ENCODE results near the gene NOP10. TPM values are rescaled to one million over a fixed set of nuclear protein-coding genes. Genes with fewer than 3 reads are reported as not detected.

NOP10 gene
- total RNA-seq, 6 donors from 2014 or later: 75.4 to 177 (median 104) TPM

DNA sequence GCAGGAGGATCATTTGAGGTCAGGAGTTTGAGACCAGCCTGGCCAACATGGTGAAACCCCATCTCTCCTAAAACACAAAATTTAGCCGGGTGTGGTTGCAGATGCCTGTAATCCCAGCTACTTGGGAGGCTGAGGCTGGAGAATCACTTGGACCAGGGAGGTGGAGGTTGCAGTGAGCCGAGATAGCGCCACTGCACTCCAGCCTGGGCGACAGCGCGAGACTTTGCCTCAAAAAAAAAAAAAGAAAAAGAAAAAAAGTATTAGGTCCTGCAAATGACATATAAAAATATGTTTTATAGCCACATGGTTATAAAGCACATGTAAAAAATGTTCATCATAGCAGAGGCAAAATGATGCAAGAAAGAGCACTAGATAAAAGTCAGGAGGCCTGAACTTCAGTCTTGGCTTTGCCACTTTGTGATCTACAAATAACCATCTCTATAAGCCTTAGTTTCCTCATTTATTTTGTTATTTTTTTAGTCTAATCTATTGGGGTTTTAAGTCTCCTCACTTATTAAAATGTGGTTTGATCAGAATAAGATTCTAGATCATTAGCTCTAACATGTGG is 10.3 kb downstream of the NOP10 start:
- TF ChIP-seq, protein P1, sequence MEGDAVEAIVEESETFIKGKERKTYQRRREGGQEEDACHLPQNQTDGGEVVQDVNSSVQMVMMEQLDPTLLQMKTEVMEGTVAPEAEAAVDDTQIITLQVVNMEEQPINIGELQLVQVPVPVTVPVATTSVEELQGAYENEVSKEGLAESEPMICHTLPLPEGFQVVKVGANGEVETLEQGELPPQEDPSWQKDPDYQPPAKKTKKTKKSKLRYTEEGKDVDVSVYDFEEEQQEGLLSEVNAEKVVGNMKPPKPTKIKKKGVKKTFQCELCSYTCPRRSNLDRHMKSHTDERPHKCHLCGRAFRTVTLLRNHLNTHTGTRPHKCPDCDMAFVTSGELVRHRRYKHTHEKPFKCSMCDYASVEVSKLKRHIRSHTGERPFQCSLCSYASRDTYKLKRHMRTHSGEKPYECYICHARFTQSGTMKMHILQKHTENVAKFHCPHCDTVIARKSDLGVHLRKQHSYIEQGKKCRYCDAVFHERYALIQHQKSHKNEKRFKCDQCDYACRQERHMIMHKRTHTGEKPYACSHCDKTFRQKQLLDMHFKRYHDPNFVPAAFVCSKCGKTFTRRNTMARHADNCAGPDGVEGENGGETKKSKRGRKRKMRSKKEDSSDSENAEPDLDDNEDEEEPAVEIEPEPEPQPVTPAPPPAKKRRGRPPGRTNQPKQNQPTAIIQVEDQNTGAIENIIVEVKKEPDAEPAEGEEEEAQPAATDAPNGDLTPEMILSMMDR (IDR thresholded peaks at IDR 0.05): no peak
- TF ChIP-seq POLR2AphosphoS5 (IDR thresholded peaks at IDR 0.05): no peak
- TF ChIP-seq POLR2A (IDR thresholded peaks at IDR 0.05): no peak
- no peak for TF ChIP-seq EP300 (IDR thresholded peaks at IDR 0.05)
- ATAC-seq (ENCODE audit: low FRiP score in 2 of 2): no peak
- WGBS, 2 donors: 92 to 98% methylated on average over 6 of the region's 6 CpGs
- Histone ChIP-seq H3K4me1 (peaks cover 18 to 41% (median 29%) of the 10 kb centered on the region in 4 donors), H3K4me3 (no peak overlapping the region), H3K27me3 (no peaks in the 10 kb centered on the region), H3K9me3 (no peaks in the 10 kb centered on the region), H3K27ac (peak overlapping the region in 1 of 4 donors; percentile 96), H3K36me3 (no peaks in the 10 kb centered on the region)
- no peak for DNase-seq

DNA sequence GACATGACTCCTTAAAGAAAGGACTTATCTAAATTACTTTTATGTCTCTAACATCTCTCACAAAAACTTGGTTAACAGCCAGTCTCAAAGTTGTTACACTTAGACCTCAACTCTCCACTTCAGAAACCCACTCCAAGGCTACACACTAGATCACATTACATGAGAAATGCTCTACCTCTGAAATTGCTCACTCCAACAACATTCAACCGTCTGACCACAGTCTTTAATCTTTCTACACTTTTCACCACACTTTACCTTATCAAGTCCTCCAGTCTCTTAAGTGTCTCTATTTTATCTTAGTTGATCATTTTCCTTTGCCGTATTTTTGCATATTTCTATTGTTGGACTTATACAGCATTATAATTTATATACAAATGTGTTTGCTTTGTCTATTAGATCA is 11.1 kb downstream of the NOP10 start:
- no peak overlapping the region for H3K4me3 ChIP-seq
- H3K27ac ChIP-seq: peak overlapping the region in 1 of 4 donors; percentile 19
- no peak for ATAC-seq (ENCODE audit: low FRiP score in 2 of 2)
- TF ChIP-seq EP300 (IDR thresholded peaks at IDR 0.05) (no peak), POLR2AphosphoS5 (IDR thresholded peaks at IDR 0.05) (no peak), POLR2A (IDR thresholded peaks at IDR 0.05) (no peak)
- TF ChIP-seq, protein P1 (IDR thresholded peaks at IDR 0.05): no peak
- peaks cover 15 to 38% (median 25%) of the 10 kb centered on the region in 4 donors for H3K4me1 ChIP-seq
- WGBS, 2 donors: 55 to 58% methylated on average over 2 of the region's 2 CpGs
- H3K9me3 ChIP-seq: no peaks in the 10 kb centered on the region
- DNase-seq: no peak
- no peaks in the 10 kb centered on the region for H3K36me3 ChIP-seq
- H3K27me3 ChIP-seq: no peaks in the 10 kb centered on the region

DNA sequence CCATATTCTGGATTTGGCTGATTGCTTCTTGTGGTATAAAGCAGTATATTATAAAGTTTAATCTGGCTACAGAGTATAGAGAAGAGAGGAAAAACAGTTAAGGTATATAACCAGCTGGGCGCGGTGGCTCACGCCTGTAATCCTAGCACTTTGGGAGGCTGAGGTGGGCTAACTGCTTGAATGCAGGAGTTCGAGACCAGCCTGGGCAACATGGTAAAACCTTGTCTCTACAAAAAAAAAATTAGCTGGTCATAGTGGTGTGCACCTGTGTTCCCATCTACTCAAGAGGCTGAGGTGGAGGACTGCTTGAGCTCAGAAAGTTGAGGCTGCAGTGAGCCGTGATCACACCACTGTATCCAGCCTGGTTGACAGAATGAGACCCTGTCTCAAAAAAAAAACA is 12.7 kb downstream of the NOP10 start:
- DNase-seq: no peak
- Histone ChIP-seq H3K27ac (no peak overlapping the region), H3K4me3 (no peak overlapping the region), H3K9me3 (no peaks in the 10 kb centered on the region), H3K4me1 (peaks cover under 1 to 22% (median 12%) of the 10 kb centered on the region in 4 donors), H3K27me3 (no peaks in the 10 kb centered on the region), H3K36me3 (no peaks in the 10 kb centered on the region)
- TF ChIP-seq POLR2A (IDR thresholded peaks at IDR 0.05) (no peak), EP300 (IDR thresholded peaks at IDR 0.05) (no peak), POLR2AphosphoS5 (IDR thresholded peaks at IDR 0.05) (no peak)
- TF ChIP-seq, protein P1 (IDR thresholded peaks at IDR 0.05): no peak
- ATAC-seq (ENCODE audit: low FRiP score in 2 of 2): no peak
- 96 to 98% methylated on average over 5 of the region's 5 CpGs for WGBS, 2 donors

DNA sequence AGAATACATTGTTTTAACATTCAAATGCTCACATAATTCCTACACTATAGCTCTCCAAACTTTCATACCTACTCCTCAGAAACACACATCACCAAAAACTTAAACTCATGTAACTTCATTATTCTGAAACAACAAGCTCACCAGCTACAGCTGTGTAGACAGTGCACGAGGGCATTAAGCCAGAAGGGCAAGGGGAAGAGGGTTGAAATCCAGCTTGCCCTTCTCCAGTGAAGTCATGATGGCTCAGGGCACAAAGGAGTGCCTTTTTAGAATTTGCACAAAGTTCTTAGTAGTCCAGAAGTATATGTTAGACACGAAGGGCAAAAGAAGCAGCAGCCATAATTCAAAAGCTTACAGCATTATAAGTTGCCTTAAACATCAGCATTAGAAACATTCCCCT is 13.9 kb downstream of the NOP10 start:
- Histone ChIP-seq H3K9me3 (no peaks in the 10 kb centered on the region), H3K27me3 (no peaks in the 10 kb centered on the region), H3K4me1 (peaks cover 0 to 10% (median 6%) of the 10 kb centered on the region in 4 donors), H3K27ac (no peak overlapping the region), H3K4me3 (no peak overlapping the region), H3K36me3 (no peaks in the 10 kb centered on the region)
- ATAC-seq (ENCODE audit: low FRiP score in 2 of 2): no peak
- TF ChIP-seq POLR2A (IDR thresholded peaks at IDR 0.05) (no peak), POLR2AphosphoS5 (IDR thresholded peaks at IDR 0.05) (no peak), EP300 (IDR thresholded peaks at IDR 0.05) (no peak)
- TF ChIP-seq, protein P1 (IDR thresholded peaks at IDR 0.05): no peak
- no peak for DNase-seq
- WGBS, 2 donors: 78 to 83% methylated on average over 2 of the region's 2 CpGs

DNA sequence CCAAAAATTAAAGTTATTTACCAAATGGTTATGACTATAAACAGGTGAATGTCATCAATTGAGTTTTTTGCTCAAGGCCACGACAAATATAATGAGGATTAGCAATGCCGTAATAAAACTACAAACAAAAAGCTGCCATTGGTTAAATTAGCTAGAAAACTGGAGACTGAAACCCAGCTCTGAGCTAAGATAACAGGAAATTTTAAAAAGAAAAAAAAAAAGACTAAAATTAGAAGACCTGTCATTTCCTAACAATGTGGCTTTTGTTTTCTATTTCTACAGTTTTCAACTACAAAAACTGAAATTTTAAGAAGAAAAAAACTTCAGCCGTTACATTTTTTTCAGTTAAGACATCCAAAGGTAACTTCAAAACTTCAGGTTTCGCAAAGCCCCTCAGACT is 15.0 kb downstream of the NOP10 start:
- no peak for ATAC-seq (ENCODE audit: low FRiP score in 2 of 2)
- Histone ChIP-seq H3K9me3 (no peaks in the 10 kb centered on the region), H3K36me3 (no peaks in the 10 kb centered on the region), H3K4me3 (no peak overlapping the region), H3K27ac (no peak overlapping the region), H3K4me1 (peaks cover 0 to 5% (median 0%) of the 10 kb centered on the region in 4 donors), H3K27me3 (no peaks in the 10 kb centered on the region)
- no peak for DNase-seq
- 78 to 82% methylated on average over 4 of the region's 4 CpGs for WGBS, 2 donors
- TF ChIP-seq EP300 (IDR thresholded peaks at IDR 0.05) (no peak), POLR2AphosphoS5 (IDR thresholded peaks at IDR 0.05) (no peak), POLR2A (IDR thresholded peaks at IDR 0.05) (no peak)
- TF ChIP-seq, protein P1 (IDR thresholded peaks at IDR 0.05): no peak

Measured in upper lobe of left lung (tissue), 6 donors.